Astrocyte of the hippocampus (primary cell): Measurements from ENCODE around the gene CHN2.
"Not testable (repeated sequence)": the region's sequence is repeated elsewhere in the genome, so short reads cannot be mapped to it uniquely, and the experiment has no call there.

Experiments
- DNase-seq: peaks from one replicate; pipeline ENCODE4 v3.0.0; 2011; ENCODE audit warnings: low read depth, low spot score

CHN2 gene

DNA sequence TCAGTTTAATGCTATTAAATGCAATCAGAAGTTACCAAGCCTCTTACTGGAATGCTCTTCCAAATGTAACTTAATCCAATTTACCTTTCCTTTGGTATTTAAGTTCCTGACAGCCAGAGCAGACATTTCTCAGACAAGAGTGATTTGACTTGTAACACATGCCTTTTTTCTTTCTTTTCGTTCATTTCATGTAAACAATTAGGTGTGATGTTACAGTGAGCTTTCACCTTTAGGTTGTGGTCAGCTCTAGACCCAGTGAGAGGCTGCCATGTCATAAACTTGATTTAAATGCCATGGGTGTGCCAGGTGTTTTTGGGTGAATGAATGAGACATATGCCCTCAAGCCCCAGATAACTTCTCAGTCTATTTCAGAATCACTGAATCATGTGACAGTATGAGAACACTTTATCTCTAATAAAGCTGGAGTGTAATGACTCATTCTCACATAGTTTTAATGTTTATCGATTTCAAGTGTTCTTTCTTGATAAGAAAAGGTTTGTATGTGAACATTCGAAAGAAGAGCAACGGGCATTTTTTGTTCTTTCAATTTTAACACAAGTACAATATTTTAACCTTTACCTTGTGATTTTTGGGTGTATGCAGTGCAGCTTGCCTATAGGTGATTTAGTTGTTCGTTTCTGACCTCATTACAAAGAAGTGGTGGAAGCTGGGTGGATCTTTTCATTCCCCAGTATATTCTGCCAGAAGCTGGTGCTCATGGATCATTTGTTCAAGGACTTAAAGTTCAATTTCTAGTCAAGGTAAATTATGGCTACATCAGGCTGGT lies 61.5 kb downstream of the CHN2 start:
- no peak for DNase-seq

DNA sequence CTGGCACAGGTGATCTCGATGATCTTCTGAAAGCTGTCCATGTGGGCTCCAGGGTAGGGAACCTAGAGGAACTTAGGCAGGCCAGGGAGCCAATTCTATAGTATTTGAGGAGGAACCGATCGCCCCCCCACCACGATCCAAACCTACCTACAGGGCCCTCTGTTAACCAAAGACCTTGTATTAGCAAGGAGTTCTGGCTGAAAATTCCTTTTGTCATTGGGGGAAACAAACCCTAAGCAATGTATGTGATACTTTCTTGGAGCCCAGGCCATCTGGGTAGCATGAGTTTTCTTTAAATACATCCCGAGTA lies 62.1 kb downstream of the CHN2 start:
- DNase-seq = no peak

DNA sequence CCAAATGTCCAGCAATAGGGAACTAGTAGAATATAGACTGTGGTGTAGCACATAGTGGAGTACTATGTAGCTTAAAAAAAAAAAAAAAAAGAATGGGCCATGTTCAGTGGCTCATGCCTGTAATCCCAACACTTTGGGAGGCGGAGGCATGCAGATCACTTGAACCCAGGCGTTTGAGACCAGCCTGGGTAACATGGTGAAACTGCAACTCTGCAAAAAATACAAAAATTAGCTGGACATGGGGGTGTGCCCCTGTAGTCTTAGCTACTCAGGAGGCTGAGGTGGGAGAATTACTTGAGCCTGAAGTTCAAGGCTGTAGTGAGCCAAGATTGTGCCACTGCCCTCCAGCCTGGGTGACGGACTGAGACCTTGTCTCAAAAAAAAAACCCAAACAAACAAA lies 64.4 kb downstream of the CHN2 start:
- DNase-seq = no peak

GRCh38 chr7:29262191-29262917 lies 67.8 kb downstream of the CHN2 start:
- no peak for DNase-seq

- DNase-seq = not testable (repeated sequence)
These were observed 69.1 kb downstream of the CHN2 start for GRCh38 chr7:29263601-29264207.

- peak; percentile 55 for DNase-seq
These were observed 70.8 kb downstream of the CHN2 start for GRCh38 chr7:29265208-29265923.

- no peak for DNase-seq
These were observed 75.4 kb downstream of the CHN2 start for GRCh38 chr7:29269935-29270334.

DNA sequence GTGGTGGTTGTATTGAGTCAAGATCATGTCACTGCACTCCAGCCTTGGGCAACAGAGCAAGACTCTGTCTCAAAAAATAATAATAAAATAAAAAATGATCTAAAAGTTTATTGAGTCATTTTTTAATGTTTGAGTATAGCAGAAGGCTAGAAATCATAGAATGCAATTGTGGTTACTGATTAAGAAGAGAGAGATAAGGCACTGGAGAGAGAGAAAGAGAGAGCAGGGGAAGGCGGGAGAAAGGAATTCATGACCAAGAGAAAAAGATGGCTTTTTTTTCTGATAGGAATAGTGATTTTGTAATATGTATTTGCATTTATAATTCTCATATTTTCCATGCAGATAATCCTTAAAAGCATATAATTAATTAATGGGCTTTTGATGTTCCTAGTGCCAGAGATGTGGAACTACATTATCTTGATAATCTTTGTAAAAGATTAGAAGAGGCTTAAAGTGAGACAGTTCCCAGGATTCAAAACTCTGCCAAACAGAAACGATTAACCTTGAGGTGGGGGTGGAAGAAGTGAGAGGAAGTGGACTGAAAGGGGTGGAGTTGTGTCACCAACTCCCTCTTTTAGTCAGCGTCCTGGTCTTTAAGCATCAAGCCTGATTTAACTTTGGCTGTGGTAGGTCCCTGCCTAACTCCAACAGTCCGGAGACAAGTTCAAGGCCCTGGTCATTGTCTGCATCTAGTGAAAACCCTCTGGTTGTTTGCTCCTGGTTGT lies 76.2 kb downstream of the CHN2 start:
- no peak for DNase-seq

DNA sequence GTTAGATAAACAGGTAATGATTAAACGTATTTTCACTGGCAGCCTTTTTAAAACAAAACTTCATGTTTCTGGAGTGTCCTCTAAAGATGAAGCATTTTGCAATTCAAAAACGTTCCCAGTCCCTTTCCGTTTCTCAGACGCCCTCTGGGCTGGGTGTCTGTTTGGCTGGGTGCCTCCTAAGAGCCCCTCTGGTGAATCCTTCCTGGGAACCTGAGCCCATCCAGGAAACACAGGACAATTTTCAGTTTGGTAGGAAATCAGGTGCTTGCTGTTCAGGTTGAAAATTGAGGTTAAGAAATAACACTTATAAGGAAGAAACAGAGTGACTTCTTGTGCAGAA lies 76.7 kb downstream of the CHN2 start:
- DNase-seq = no peak

DNA sequence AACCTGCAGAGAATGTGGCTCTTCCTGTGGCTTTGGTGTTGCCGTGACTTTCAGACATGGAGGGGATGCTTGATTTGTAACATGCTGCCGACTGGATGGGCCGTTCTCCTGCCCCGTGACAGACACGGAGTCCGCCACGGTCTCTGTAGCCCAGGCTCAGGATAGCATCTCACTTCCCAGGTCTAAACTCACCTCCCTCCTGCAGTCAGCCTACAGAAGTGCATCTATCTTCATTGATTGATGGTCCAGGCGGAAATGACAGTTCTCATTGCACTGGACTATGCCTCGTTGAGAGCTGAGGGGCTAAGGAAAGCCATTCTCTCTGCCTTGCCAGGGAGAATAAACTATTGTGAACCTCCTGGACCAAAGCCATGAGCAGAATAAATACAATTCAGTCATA lies 77.5 kb downstream of the CHN2 start:
- no peak for DNase-seq

- DNase-seq = peak; percentile 57
These were observed 79.8 kb downstream of the CHN2 start for GRCh38 chr7:29274146-29275017.

DNA sequence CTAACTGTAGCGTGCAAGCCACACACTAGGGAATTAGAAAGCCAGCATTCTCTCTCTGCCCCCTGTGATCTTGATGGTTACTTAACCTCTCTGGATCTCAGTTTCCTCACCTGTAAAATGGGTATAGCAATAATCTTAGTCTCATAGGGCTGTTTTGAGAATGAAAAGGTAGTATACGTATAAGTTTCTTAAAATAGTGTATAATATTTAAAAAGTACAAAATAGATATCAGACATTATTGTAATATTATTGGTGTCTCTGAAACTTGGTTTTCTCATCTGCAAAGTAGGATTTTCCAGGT lies 80.4 kb downstream of the CHN2 start:
- no peak for DNase-seq

DNA sequence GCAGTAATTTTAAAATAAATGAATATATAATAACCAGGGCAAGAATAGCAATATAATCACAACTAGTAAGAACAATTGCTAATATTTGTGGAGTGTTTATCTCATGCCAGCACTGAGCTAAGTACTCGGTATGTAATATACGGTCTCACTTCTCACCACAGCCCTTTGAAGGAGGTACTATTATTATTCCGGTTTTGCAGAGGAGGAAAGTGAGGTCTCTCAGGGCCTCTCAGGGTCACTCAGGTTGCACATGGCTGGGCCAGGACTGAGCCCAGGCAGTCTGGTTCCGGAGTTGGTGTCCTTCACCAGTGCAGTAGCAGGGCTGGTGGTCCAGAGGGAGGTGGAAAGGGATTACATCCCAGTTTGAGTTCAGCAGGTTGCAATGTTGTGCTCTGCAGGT lies 80.9 kb downstream of the CHN2 start:
- no peak for DNase-seq

DNA sequence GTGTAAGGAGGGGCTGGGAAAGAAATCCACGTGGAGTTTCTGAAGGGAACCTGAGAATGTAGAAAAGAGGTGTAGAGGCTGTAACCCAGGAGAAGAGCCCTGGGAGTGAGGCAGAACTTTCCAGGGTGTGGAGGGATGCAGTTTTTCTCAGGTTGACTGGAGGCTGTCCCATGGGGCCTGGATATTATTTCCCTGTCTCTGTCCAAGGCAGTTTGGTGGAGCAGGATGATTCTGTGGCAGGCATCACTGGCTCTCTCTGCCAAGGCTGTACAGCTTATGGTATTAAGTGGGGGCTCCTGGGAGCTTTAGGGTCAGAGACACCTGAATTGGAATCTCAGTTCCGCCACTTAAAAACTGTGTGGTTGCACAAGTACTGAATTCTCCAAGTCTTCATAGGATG lies 81.6 kb downstream of the CHN2 start:
- DNase-seq = no peak

GRCh38 chr7:29276806-29277205 lies 82.2 kb downstream of the CHN2 start:
- DNase-seq = no peak

DNA sequence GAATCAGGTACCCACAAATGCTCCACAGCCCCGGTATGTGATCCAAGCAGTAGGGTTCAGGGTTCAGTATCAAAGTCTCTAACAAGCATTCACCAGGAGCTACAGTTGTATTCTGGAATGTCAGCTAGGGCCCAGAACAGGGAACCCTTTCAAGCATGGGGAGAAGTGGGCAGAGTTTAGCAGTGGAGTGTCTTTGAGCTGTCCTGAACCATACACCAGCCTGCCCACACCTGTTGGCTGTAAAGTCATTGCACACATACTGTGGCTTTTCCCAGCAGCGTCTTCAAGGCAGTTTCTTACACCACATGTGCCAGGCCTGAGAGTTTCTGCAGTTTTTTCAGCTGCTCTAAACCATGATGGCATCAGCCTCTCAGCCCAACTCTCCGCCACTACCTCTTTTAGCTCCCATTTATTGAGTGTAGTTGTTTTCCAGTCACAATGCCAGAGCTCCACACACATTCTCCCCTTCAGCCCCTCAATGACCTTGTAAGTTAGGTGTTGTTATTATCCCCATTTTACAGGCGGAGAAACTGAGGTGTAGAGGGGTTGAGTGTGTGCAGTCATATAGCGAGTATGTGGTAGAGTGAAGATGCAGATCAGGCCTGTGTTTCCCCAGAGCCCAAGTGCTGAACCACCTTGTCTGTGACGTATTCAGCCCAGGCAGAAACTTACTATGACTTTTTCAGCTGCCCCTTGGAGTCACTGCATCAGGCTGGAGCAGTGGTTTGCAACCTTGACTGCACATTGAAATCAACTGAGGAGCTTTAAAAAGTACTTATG lies 83.1 kb downstream of the CHN2 start:
- no peak for DNase-seq

GRCh38 chr7:29278337-29279069 lies 83.9 kb downstream of the CHN2 start:
- no peak for DNase-seq

DNA sequence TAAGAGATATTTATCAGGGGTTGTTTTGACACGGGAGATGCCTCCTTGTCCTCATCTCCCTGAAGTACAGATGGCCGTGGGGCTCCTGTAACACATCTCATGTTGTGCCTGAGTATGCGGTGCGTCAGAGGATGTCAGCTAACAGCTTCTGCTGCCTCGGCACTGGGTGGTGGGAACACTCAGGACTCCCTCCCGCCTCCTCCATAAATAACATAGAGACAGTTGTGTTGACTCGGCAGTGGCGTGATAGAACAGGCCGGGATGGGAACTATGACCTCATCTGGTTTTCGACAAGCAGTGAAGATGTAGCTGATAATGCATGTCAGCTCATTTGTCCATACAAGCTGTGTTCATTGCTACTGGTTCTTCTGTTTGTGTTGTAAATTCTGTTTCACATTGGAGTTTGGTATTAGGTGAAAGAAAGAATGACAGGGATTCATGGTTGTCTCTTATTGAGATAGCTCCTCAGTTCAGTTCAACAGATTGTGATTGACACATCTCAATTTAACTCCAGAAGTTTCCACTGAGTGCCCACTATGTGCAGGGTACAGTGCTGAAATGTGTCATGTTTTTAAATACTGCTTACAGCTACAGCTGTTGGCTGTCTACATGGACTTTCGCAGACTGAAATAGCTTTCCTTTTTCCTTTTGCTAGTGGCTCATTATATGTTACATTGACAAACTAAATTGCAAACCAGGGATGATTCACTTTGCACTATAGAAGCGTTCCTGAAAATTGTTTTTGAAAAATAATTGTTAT lies 87.4 kb downstream of the CHN2 start:
- no peak for DNase-seq
